Measurements from ENCODE around the gene HSD3B2. TPM values are rescaled to one million over a fixed set of nuclear protein-coding genes. Genes with fewer than 3 reads are reported as not detected.

Gene HSD3B2
- total RNA-seq, 6 experiments from 2014 or later = not detected

GRCh38 chr1:119416006-119416640 lies 1.2 kb downstream of the HSD3B2 start:
- DNase-seq = no peak
- Mint-ChIP-seq H3K4me3 (no peak overlapping the region), H3K27me3 (ENCODE audit: insufficient read depth) (peaks cover 16% of the 10 kb centered on the region), H3K36me3 (ENCODE audit: low read depth) (no peaks in the 10 kb centered on the region), H3K27ac (no peak overlapping the region), H3K9me3 (no peaks in the 10 kb centered on the region), H3K4me1 (ENCODE audit: low read depth) (no peaks in the 10 kb centered on the region)
- TF ChIP-seq, protein P1, sequence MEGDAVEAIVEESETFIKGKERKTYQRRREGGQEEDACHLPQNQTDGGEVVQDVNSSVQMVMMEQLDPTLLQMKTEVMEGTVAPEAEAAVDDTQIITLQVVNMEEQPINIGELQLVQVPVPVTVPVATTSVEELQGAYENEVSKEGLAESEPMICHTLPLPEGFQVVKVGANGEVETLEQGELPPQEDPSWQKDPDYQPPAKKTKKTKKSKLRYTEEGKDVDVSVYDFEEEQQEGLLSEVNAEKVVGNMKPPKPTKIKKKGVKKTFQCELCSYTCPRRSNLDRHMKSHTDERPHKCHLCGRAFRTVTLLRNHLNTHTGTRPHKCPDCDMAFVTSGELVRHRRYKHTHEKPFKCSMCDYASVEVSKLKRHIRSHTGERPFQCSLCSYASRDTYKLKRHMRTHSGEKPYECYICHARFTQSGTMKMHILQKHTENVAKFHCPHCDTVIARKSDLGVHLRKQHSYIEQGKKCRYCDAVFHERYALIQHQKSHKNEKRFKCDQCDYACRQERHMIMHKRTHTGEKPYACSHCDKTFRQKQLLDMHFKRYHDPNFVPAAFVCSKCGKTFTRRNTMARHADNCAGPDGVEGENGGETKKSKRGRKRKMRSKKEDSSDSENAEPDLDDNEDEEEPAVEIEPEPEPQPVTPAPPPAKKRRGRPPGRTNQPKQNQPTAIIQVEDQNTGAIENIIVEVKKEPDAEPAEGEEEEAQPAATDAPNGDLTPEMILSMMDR (IDR thresholded peaks at IDR 0.05) = no peak

DNA sequence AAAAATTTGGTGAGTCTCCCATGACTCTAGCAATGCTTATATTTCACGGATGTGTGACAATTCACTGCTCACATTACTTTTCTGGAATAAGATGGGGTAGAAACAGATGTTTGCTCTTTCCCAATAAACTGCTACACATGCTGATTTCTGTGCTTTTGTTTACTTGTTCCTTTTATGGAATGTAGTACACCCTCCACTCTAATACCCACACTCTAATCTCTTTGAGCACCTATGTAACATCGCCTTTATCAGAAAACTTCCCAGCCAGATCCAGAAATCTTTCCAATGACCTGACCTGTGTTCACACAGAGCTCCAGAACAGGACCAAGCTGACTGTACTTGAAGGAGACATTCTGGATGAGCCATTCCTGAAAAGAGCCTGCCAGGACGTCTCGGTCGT lies 4.2 kb downstream of the HSD3B2 start:
- no peak for DNase-seq
- H3K27ac Mint-ChIP-seq = no peak overlapping the region
- H3K4me3 Mint-ChIP-seq = no peak overlapping the region
- no peaks in the 10 kb centered on the region for H3K9me3 Mint-ChIP-seq
- H3K36me3 Mint-ChIP-seq (ENCODE audit: low read depth) = no peaks in the 10 kb centered on the region
- TF ChIP-seq, protein P1 (IDR thresholded peaks at IDR 0.05) = no peak
- H3K27me3 Mint-ChIP-seq (ENCODE audit: insufficient read depth) = peaks cover 17% of the 10 kb centered on the region
- no peaks in the 10 kb centered on the region for H3K4me1 Mint-ChIP-seq (ENCODE audit: low read depth)

- Mint-ChIP-seq H3K4me3 (no peak overlapping the region), H3K27ac (no peak overlapping the region)
Observed at GRCh38 chr1:119420638-119421037, 5.7 kb downstream of the HSD3B2 start.

GRCh38 chr1:119422631-119423030 lies 7.7 kb downstream of the HSD3B2 start:
- Mint-ChIP-seq H3K36me3 (ENCODE audit: low read depth) (no peaks in the 10 kb centered on the region), H3K4me1 (ENCODE audit: low read depth) (no peaks in the 10 kb centered on the region), H3K27ac (no peak overlapping the region), H3K27me3 (ENCODE audit: insufficient read depth) (peaks cover 14% of the 10 kb centered on the region), H3K4me3 (no peak overlapping the region), H3K9me3 (no peaks in the 10 kb centered on the region)
- TF ChIP-seq, protein P1 (IDR thresholded peaks at IDR 0.05) = no peak
- DNase-seq = no peak

More at GRCh38 chr1:119420638-119421037, 5.7 kb downstream of the HSD3B2 start:
- Mint-ChIP-seq H3K9me3 (no peaks in the 10 kb centered on the region), H3K36me3 (ENCODE audit: low read depth) (no peaks in the 10 kb centered on the region), H3K27me3 (ENCODE audit: insufficient read depth) (peaks cover 15% of the 10 kb centered on the region), H3K4me1 (ENCODE audit: low read depth) (no peaks in the 10 kb centered on the region)
- DNase-seq = no peak
- TF ChIP-seq, protein P1 (IDR thresholded peaks at IDR 0.05) = no peak

- no peak for DNase-seq
- Mint-ChIP-seq H3K9me3 (no peaks in the 10 kb centered on the region), H3K4me3 (no peak overlapping the region), H3K4me1 (ENCODE audit: low read depth) (no peaks in the 10 kb centered on the region), H3K27me3 (ENCODE audit: insufficient read depth) (peaks cover 28% of the 10 kb centered on the region), H3K27ac (no peak overlapping the region), H3K36me3 (ENCODE audit: low read depth) (no peaks in the 10 kb centered on the region)
- TF ChIP-seq, protein P1 (IDR thresholded peaks at IDR 0.05) = no peak
Observed at GRCh38 chr1:119428991-119429390, 14.0 kb downstream of the HSD3B2 start.
